Sciatic nerve (tissue), 2 donors: ENCODE results near the gene CASP3. TPM values are rescaled to one million over a fixed set of nuclear protein-coding genes. Genes with fewer than 3 reads are reported as not detected.
"Not testable (repeated sequence)": the region's sequence is repeated elsewhere in the genome, so short reads cannot be mapped to it uniquely, and the experiment has no call there.

Experiments
- ATAC-seq: fragments of 200-7000 bp; cut with Tn5 transposase; one replicate; pipeline ENCODE4 v1.9.1; 2020; ENCODE audit warnings: mild to moderate bottlenecking, moderate library complexity
- DNase-seq: peaks from one replicate; pipeline ENCODE4 v3.0.0-alpha.2; 2020; ENCODE audit warnings: low spot score
- intact Hi-C: fragments of 100-400 bp; cut with DNase I; formaldehyde crosslinking; loops from one replicate; pipeline ENCODE4 v1.14.2; 2022
- total RNA-seq: library from RNA; stranded (reverse); fragmentation: NEBNext Ultra II Directional; extraction: Animal tissue kit (Norgen Biotek cat#: 25700); gene quantifications from one replicate; pipeline ENCODE4 v1.2.1, GENCODE V29; 2021
- donor health status: DM: no; HTN: no; CAD: no.
- donor health status: DM: no; HTN: no; CAD: no.

Gene CASP3
- total RNA-seq, 1 donor from 2014 or later, result 17.6 TPM

DNA sequence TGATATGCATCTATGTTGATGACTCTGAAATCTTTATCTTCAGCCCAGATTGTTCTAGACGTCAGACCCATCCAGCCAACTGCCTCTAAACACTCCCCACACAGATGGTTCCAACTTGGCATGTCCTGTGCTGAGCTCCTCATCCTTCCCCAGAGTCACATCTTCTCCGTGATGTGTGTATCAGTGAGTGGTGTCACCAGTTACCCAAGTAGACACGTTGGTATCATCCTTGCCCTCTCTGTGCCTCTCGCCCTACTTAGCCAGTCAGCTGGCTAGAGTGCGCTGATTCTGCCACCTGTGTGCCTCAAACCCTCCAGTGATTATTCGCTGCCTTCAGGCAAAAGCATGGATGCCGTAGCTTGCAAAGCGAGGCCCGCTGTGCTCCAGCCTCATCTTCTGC lies 18.8 kb upstream of the CASP3 start:
- intact Hi-C loops, result no loop called here
- no peak for ATAC-seq

DNA sequence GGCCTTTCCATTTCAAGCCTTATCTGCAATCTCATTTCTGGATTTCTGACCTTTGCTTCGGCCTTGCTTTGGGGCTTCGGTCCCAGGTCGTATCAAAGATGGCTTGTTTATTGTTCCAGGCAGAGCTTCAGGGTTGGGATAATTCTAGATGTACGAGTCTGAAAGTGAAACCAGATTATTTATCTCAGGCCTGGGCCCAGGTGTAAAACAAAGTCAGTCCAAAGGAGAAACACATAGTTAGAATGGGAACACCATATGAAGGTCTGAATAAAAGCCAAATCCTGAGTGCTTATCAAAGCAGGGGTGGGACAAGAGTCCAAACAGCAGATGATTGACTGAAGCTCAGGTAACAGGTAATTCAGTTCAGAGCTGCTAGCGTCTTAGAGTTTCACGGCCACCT lies 17.4 kb upstream of the CASP3 start:
- DNase-seq (no peak), ATAC-seq (no peak)
- intact Hi-C loops, result no loop called here

More for the DNA sequence above, 18.8 kb upstream of the CASP3 start:
- DNase-seq, result no peak

DNA sequence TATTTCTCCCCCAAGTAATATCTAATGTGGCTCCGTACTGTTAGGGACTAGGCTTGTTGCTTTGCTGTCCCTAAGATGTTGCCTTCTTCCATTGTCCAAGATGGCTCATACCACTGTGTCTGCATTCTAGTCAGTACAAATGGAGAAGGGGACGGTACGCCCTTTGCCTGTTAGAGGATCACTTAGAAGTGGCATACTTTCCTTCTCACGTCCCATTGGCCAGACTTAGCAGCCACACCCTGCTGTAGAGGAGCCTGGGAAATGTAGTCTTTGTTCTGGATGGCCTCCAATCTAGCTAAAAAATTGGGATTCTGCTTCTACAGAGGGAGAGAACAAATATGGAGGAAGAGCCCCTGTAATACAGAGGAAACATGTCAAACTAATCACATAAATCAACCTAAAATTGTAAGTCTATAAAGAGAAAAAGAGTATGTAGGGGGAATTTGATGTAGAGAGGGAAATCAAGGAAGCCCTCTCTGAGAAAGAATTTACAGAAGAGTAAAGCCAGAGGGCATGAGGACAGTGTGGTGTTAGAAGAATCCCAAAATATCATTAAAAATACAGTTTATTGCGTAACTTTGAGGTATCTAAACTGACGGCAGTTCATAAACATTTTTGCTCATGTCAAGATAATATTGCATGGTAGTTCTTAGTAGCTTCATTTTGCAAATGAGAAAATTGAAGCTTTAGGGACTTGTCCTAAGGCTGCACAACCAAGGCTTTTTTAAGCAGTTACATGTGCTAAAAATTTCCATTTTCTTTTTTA lies 15.4 kb upstream of the CASP3 start:
- intact Hi-C loops, result no loop called here
- ATAC-seq (no peak), DNase-seq (no peak)

DNA sequence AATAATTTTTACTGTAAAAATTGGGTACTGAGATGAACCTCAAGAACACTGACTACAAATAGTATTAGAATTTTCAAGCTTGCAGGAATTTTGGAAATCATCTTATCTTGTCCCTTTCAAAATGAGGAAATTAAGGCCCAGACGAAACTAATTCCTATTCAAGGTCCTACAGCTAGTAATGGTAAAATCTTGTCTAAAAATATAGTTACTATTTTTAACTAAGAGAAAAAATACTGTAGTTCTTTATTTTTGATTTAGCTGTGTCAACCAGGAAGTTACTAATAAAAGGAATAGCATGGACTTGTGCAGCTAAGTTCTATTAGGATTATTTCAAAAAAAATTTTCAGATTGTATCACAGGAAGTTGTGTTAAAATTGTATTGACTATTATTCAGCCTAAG lies 13.0 kb upstream of the CASP3 start:
- no peak for DNase-seq
- intact Hi-C loops, result no loop called here
- ATAC-seq, result no peak

DNA sequence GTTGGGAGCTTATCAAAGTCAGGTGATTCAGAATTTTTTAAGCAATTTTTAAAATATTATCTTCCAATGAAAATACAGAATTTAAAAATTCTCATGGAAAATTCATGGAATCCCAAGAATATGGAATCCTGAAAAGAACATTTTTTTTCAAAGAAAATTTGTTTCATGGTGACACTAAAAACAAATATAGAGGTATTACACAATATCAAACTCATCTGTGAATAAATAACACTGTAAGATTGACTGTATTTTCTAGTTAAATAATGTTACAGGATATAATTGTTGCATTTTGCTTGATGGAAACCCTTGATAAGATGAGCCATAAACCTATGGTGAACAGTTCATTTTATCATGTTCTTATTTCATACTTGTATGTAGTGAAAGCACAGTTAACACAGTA lies 11.7 kb upstream of the CASP3 start:
- no peak for ATAC-seq
- intact Hi-C loops, result no loop called here
- DNase-seq, result no peak

DNA sequence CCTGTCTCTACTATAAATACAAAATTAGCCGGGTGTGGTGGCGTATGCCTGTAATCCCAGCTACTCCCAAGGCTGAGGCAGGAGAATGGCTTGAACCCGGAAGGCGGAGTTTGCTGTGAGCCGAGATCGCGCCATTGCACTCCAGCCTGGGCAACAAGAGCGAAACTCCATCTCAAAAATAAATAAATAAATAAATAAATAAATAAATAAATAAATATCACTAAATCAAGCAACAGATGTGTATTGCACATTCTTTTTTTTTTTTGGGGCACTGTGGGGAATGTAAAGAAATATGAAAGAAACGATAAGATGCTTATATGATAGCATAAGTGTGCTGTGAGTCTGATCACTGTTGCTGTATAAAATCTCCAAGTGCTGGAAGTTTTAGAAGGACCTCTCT lies 8.6 kb upstream of the CASP3 start:
- ATAC-seq, DNase-seq: not testable (repeated sequence)
- intact Hi-C loops, result loop anchor here (10.0 kb wide), 1 partner anchor 87 kb away; no protein-coding TSS in a partner anchor

DNA sequence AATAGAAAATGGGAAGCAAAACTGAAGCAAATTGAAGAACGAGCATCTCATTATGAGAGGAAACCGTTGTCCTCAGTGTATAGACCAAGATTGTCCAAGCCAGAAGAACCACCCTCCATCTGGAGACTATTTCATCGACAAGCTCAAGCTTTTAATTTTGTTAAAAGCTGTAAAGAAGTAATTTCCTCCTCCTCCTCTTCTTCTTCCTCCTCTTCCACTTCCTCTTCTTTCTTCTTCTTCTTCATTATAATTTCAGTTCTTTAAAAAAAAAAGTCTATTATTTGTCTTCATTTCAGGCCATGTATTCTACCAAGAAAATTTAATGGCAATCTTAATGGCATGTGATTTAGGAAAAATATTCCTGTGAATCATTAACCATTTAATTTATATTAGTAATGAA lies 7.9 kb upstream of the CASP3 start:
- DNase-seq (no peak), ATAC-seq (no peak)
- intact Hi-C loops, result loop anchor here (10.0 kb wide), 1 partner anchor 88 kb away; no protein-coding TSS in a partner anchor

DNA sequence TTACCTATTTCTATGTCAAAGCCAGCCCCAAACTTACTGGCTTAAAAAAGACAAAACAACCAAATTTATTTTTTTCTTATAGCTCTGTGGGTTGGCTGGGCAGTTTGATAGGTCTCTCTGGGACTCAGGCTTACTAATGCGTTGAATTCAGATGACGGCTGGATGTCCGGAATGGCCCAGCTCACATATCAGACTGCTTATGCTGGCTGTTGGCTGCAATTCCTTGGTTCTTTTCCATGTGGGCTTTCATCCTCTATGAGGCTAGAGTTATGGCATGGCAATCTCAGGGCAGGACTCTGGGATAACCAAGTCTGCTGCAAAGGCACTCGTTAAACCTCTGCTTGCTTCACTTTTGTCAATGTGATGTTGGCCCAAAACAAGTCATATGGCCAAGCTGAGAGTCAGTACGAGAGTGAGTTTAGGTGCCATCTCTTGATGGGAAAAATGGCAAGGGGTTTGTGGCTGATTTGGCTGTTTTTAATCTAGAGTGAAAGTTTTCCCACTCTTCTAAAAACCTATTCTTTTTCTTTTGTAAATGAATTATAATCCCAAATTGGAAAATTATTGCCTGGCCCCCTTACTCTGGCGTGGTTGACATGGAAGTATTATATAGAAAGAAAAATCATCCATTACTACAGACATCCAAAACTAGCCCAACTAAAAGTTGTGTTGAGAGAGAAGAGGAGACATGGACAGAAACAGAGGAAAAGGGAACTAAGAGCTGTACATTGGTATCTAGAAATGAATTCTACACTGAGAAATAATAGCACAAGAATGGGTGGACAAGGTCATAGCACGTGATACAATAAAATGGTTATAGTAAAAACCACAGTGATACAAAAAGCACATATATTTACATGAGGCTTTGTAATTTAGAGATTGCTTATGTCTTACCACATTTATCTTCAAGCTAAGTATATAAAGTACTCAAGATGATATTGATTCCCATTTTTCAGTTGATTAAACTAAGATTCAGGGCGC lies 6.9 kb upstream of the CASP3 start:
- no peak for ATAC-seq
- DNase-seq, result no peak
- intact Hi-C loops, result loop anchor here (10.0 kb wide), 1 partner anchor 89 kb away; no protein-coding TSS in a partner anchor

DNA sequence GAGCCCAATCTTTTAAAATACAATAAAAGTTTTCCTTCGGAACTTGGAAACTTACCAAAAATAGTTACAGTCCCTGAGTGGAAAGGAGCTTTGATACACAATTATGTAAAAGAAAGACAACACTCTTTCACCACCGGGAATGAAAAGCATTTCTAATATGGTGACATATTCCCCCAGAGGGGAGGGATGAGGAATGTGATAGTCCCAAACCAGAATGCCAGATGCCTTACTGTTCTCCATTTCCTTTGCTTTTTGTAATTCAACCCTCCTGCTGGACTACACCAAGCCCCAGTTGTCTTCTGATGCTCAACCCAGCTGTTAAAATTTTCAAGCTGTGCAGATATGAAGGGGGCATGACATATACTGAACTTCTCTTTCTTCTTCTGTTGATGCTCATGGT lies 4.4 kb upstream of the CASP3 start:
- no peak for ATAC-seq
- no peak for DNase-seq
- intact Hi-C loops, result loop anchor here (10.0 kb wide), 1 partner anchor 91 kb away; no protein-coding TSS in a partner anchor

DNA sequence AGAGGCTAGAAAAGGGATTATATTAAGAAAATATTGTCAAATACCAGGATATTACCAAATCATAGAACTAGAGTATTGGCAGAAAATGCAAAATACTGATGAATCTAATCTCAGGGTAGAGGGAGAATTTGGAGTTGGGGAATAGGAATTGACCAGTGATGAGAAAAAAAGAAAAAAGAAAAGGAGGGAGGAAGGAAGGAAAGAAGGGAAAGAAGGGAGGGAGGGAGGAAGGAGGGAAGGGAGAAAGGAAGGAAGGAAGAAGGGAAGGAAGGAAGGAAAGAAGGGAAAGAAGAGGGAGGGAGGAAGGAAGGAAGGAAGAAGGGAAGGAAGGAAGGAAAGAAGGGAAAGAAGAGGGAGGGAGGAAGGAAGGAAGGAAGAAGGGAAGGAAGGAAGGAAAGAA lies 3.4 kb upstream of the CASP3 start:
- not testable (repeated sequence) for ATAC-seq, DNase-seq
- intact Hi-C loops, result loop anchor here (10.0 kb wide), 1 partner anchor 92 kb away; no protein-coding TSS in a partner anchor

DNA sequence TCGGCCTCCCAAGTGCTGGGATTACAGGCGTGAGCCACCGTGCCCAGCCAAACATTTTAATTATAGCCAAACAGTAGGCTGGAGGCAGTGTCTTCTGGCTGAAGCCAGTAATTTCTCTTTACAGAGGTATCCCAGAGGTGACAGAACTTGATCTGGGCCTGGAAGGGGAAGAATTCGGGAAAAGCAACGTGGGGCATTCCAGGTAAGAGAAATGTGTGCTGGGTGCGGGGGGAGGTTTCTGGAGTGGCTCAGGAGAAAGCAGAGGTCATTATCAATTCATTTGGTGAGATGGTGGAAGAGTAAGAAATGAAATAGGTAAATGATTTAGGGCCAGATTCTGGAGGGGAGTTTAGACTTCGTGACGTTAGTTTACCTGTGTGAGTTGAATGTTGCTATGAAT lies 2.7 kb upstream of the CASP3 start:
- ATAC-seq (no peak), DNase-seq (no peak)
- intact Hi-C loops, result loop anchor here (10.0 kb wide), 1 partner anchor 93 kb away; no protein-coding TSS in a partner anchor

DNA sequence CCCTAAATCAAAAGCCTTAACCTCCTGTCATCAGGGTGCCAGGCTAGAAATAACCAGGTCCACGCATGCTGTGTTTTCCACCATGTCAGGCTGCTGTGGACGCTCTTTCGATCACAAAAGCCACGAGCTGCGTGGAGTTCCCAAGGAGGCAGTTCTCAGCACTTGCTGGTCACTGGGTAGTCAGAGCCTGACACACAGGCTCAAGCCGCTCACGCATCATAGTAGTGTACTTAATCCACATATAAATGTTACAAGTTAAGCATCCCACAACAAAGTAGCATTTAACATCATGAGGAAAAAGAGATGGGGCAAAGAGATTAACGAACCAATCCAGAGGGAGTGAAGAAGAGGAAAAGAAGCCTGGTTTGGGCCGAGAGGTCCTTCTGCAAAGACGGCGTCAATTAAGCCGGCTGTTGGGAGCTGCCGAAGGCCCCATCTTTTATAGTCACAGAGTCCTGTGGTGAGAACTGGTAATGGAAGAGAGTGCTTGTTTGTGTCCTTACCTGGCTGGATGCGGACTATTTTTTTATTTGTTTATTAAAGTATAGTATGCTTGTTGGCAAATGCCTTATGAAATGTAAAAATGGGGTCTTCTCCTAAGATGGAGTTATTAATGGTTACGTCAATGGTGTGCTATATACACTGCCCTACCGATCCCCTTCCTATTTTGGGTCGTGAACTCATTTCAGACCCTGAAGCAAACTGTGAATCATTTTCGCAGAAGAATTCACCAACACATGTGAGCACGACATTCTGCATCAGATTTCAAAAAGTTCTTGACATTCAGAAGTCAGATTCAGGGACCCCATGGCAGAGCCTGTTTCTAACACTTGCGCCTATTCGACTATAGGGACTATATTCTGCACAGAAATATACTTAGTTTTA lies 966 bp upstream of the CASP3 start:
- intact Hi-C loops, result loop anchor here (10.0 kb wide), 1 partner anchor 95 kb away; no protein-coding TSS in a partner anchor
- ATAC-seq, result peak; percentile 48
- no peak for DNase-seq

DNA sequence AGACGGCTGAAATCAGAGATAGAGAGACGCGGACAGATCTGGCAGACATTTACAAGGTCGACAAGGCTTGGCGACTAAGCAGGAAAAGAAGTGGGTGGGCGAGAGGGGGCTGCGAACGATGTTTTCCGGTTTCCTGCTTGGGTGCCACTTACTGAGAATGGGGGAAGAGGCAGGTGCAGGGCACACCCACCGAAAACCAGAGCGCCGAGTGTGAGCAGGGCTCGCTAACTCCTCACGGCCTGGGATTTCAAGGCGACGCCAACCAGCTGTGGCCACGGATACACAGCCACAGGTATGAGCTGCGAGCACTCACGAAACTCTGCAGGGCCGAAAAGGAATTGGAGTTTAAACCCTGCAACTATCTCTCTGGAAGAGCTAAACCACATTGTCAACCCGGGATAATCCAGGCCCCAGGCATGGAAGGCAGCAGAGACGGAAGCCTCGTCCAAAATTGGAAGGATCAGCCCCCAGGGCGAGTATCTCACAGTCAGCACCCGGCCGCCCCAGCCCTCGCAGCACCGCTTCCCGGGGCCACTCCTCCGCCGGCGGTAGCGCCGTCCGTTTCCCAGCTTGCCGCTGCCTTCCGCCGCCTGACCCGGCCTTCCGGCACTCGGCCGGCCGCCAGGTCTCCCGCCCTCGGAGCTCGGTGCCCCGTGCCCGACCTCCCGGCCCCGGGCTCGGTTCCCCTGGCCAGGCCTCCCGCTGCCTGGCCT lies 778 bp downstream of the CASP3 start:
- peak; percentile 53 for ATAC-seq
- peak; percentile 82 for DNase-seq
- intact Hi-C loops, result no loop called here

DNA sequence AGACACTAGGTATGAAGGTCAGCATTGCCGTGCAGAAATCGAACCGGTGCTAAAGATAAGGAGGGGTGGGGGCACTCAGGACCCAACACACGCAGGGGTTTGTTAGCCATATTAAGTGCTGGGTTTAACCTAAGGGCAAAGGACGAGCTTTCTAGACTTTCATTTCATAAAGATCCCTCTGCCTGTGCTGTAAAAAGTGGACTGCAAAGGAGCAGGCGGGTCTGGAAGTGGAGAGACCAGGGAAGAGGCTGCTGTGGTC lies 1.3 kb downstream of the CASP3 start:
- ATAC-seq, result no peak
- no peak for DNase-seq
- intact Hi-C loops, result no loop called here

DNA sequence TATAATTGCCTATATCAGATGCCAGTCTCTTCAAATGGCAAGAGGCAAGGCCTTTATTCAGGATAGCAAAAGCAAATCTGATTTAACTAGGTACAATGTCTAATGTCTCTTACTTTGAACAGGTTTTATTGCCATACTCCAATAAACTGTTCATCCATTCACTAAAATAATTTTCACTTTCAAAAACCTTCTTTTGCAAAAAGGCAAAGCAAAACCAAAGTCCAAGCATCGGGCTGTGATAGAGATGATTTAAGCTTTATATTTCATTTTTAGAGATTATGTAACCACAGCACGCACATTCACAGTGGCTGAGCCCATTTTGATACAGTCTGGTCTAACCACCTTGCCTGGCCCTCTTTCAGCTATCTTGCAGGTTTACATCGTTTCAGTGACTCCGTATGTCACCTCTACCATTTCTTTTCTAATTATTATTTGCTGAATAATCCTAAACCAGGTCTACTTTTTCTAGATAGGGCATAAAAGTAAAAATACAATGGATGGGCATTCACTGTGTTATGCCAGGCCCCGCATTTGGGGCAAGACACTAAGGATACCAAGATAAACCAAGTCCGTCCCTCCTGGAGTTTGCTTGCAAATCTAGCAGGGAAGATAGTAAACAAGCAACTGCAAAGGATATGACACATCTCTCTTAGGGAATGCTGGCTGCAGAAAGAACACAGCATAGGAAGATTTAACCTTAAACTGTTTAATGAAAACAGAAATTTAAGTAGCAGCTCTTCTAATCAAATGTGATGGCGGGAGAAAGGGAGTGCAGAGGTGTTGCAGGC lies 1.8 kb downstream of the CASP3 start:
- DNase-seq (no peak), ATAC-seq (no peak)
- intact Hi-C loops, result no loop called here

DNA sequence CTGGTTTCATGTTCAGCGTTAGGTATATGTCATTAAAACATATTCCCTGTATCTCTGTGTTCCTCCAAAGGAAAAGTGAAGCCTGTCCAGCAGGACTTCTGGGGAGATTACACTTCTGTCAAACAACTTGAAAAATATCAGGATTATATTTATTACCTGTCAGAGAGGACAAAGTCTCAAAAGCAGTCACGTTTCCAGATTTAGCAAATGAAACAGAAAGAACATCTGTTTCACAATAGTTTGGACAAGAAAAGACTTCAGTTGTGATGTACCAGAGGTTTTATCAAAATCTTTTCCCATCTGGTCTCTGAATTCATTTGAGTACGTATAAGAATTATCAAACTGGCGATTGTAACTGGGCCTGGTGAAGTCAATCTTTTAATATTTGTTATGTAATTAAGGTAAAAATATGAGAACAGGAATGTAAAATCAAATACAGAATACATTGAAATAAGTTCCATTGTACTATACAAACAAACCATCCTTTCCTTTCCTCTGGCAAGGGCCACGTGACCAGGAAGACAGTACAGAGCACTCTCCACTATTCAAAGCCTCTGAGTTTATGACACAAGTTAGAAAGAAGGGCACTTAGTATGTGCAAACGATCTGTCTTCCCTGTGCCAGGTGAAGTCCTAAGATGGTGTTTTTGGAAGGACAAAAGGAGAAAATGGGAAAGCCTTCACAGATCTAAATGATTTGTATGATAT lies 3.2 kb downstream of the CASP3 start:
- DNase-seq (no peak), ATAC-seq (no peak)
- intact Hi-C loops, result no loop called here
